A673 (cell line): ENCODE measurements around the gene STK40.

ENCODE experiments used
- CTCF ChIP-seq: fragments of 300-800, 200-600 bp; sonication (generic); conservative IDR thresholded peaks from 2 replicates; pipeline ENCODE4 v1.5.1; 2017; ENCODE audit warnings: low read depth, mild to moderate bottlenecking, antibody characterized with exemption, low read length, moderate library complexity, mixed read lengths
- EZH2 ChIP-seq: fragments of 200-600 bp; sonication (generic); IDR thresholded peaks from 2 replicates; pipeline ENCODE4 v1.6.1; 2017; ENCODE audit warnings: borderline replicate concordance, low read depth, mild to moderate bottlenecking, mixed read lengths, antibody characterized with exemption, low read length; ENCODE audit not compliant: poor library complexity, severe bottlenecking

DNA sequence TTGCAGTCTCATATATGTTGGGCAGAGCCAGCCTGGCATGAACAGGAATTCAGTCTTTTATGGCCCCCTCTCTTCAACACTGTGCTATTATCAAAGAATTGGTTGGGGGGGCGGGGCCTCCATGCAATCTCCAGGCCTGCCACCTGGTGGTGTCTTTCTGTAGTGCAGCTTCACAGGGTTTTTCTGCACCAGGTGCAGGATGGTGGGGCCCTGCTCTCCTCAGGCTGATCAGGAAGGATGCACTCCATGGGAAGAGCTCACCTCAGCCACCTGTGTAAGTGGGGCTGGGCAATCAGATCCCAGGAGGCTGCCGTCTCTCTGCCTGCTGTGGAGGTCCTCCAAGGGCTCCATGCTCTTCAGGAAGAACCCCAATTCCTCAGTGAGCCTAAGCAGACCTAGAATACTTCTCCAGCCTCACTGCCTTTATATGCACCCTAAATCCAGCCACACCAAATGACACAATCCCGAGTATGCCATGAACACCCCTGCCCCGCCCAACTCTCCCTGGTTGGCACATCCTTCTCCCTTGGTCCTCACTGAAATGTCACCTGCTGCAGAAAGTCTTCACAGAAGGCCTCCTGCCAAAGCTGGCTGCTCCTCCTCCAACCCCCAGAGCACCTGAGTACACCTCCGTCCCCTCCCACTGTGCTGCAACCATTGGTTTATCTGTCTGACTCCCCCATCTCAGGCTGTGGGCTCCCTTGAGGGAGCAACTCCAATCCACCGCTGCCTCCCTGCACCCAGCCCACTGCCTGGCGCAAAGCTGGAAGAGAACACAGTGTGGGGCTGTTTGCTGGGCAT, 16.5 kb downstream of the STK40 start:
- peak; percentile 91 for TF ChIP-seq CTCF
- TF ChIP-seq EZH2 = no peak
